HUES64 (cell line): ENCODE results near the gene UBL3.

Experiments used
- H3K27ac ChIP-seq: 2 replicates; pipeline ENCODE4 v1.7.0; 2013; ENCODE audit warnings: low read depth, low read length, inconsistent platforms
- H3K27me3 ChIP-seq: 2 replicates; pipeline ENCODE4 v1.6.1; 2013; ENCODE audit warnings: mild to moderate bottlenecking, low read length; ENCODE audit not compliant: insufficient read depth
- H3K36me3 ChIP-seq: 2 replicates; pipeline ENCODE4 v1.6.1; 2013; ENCODE audit warnings: mild to moderate bottlenecking, low read length; ENCODE audit not compliant: insufficient read depth
- H3K4me1 ChIP-seq: 2 replicates; pipeline ENCODE4 v1.6.1; 2013; ENCODE audit warnings: mild to moderate bottlenecking, low read length, moderate library complexity; ENCODE audit not compliant: insufficient read depth
- H3K4me3 ChIP-seq: 2 replicates; pipeline ENCODE4 v1.5.1; 2013; ENCODE audit warnings: mild to moderate bottlenecking, low read length, moderate library complexity
- H3K9ac ChIP-seq: 2 replicates; pipeline ENCODE4 v1.6.1; 2013; ENCODE audit warnings: mild to moderate bottlenecking, low read depth, low read length
- H3K9me3 ChIP-seq: 2 replicates; pipeline ENCODE4 v1.6.1; 2013; ENCODE audit warnings: low read depth, low read length; ENCODE audit not compliant: insufficient read depth
- WGBS: fragments of 150-250, 120-280 bp; methylation state at CpG from one replicate; pipeline ENCODE4 v1.1.7; 2013; ENCODE audit warnings: missing lambda C conversion rate; 5-methylcytosine and 5-hydroxymethylcytosine counted together

The UBL3 gene

GRCh38 chr13:29754473-29754806 lies 96.0 kb downstream of the UBL3 start:
- 45% methylated on average over 4 of the region's 4 CpGs for WGBS
- H3K4me3 ChIP-seq = no peak overlapping the region
- no peaks in the 10 kb centered on the region for H3K9me3 ChIP-seq
- no peaks in the 10 kb centered on the region for H3K27me3 ChIP-seq
- no peak overlapping the region for H3K9ac ChIP-seq
- peaks cover 9% of the 10 kb centered on the region for H3K4me1 ChIP-seq
- H3K27ac ChIP-seq = no peak overlapping the region
- H3K36me3 ChIP-seq = no peaks in the 10 kb centered on the region

- Histone ChIP-seq H3K27ac (no peak overlapping the region; the same call in 1 of the 2 replicates), H3K4me1 (peaks cover 9% of the 10 kb centered on the region), H3K9ac (no peak overlapping the region), H3K36me3 (no peaks in the 10 kb centered on the region), H3K27me3 (no peaks in the 10 kb centered on the region), H3K4me3 (no peak overlapping the region), H3K9me3 (no peaks in the 10 kb centered on the region)
- 91% methylated on average over 10 of the region's 10 CpGs for WGBS
Observed at GRCh38 chr13:29753618-29754472, 96.6 kb downstream of the UBL3 start.

GRCh38 chr13:29752175-29752574 lies 98.2 kb downstream of the UBL3 start:
- H3K36me3 ChIP-seq = no peaks in the 10 kb centered on the region
- H3K9me3 ChIP-seq = no peaks in the 10 kb centered on the region
- H3K4me1 ChIP-seq = peaks cover 9% of the 10 kb centered on the region
- H3K27ac ChIP-seq = no peak overlapping the region
- no peak overlapping the region for H3K4me3 ChIP-seq
- H3K9ac ChIP-seq = no peak overlapping the region
- WGBS = 95% methylated on average over 4 of the region's 4 CpGs
- H3K27me3 ChIP-seq = no peaks in the 10 kb centered on the region

- WGBS = 90% methylated on average over 5 of the region's 5 CpGs
Observed at GRCh38 chr13:29750183-29750530, 100.3 kb downstream of the UBL3 start.

GRCh38 chr13:29749401-29750182 lies 100.8 kb downstream of the UBL3 start:
- WGBS = 90% methylated on average over 6 of the region's 6 CpGs
- Histone ChIP-seq H3K27ac (no peak overlapping the region), H3K36me3 (no peaks in the 10 kb centered on the region), H3K4me1 (peaks cover 9% of the 10 kb centered on the region), H3K27me3 (no peaks in the 10 kb centered on the region), H3K9me3 (no peaks in the 10 kb centered on the region), H3K9ac (no peak overlapping the region), H3K4me3 (no peak overlapping the region)

More at GRCh38 chr13:29750183-29750530, 100.3 kb downstream of the UBL3 start:
- no peaks in the 10 kb centered on the region for H3K9me3 ChIP-seq
- no peaks in the 10 kb centered on the region for H3K36me3 ChIP-seq
- peaks cover 9% of the 10 kb centered on the region for H3K4me1 ChIP-seq
- H3K27ac ChIP-seq = no peak overlapping the region
- H3K9ac ChIP-seq = no peak overlapping the region
- H3K27me3 ChIP-seq = no peaks in the 10 kb centered on the region
- H3K4me3 ChIP-seq = no peak overlapping the region

GRCh38 chr13:29748097-29748496 lies 102.3 kb downstream of the UBL3 start:
- no peaks in the 10 kb centered on the region for H3K9me3 ChIP-seq
- H3K4me1 ChIP-seq = no peaks in the 10 kb centered on the region
- H3K9ac ChIP-seq = no peak overlapping the region
- H3K36me3 ChIP-seq = no peaks in the 10 kb centered on the region
- H3K4me3 ChIP-seq = no peak overlapping the region
- 98% methylated on average over 2 of the region's 3 CpGs for WGBS
- H3K27me3 ChIP-seq = no peaks in the 10 kb centered on the region
- no peak overlapping the region for H3K27ac ChIP-seq

GRCh38 chr13:29746148-29746677 lies 104.2 kb downstream of the UBL3 start:
- WGBS = 92% methylated on average over 6 of the region's 6 CpGs
- no peaks in the 10 kb centered on the region for H3K36me3 ChIP-seq
- no peaks in the 10 kb centered on the region for H3K27me3 ChIP-seq
- no peaks in the 10 kb centered on the region for H3K4me1 ChIP-seq
- H3K9ac ChIP-seq = no peak overlapping the region
- H3K27ac ChIP-seq = no peak overlapping the region
- H3K9me3 ChIP-seq = no peaks in the 10 kb centered on the region
- no peak overlapping the region for H3K4me3 ChIP-seq

- WGBS = 92% methylated on average over 6 of the region's 6 CpGs
- Histone ChIP-seq H3K4me1 (no peaks in the 10 kb centered on the region), H3K9ac (no peak overlapping the region), H3K4me3 (no peak overlapping the region), H3K36me3 (no peaks in the 10 kb centered on the region), H3K27ac (no peak overlapping the region), H3K9me3 (no peaks in the 10 kb centered on the region), H3K27me3 (no peaks in the 10 kb centered on the region)
Observed at GRCh38 chr13:29745704-29746103, 104.7 kb downstream of the UBL3 start.

- Histone ChIP-seq H3K27me3 (no peaks in the 10 kb centered on the region), H3K4me1 (no peaks in the 10 kb centered on the region), H3K27ac (no peak overlapping the region), H3K9me3 (no peaks in the 10 kb centered on the region), H3K36me3 (no peaks in the 10 kb centered on the region), H3K9ac (no peak overlapping the region), H3K4me3 (no peak overlapping the region)
- WGBS = 87% methylated on average over 16 of the region's 16 CpGs
Observed at GRCh38 chr13:29743201-29743786, 107.1 kb downstream of the UBL3 start.

- 94% methylated on average over 3 of the region's 3 CpGs for WGBS
- H3K9me3 ChIP-seq = no peaks in the 10 kb centered on the region
- H3K4me3 ChIP-seq = no peak overlapping the region
- H3K27ac ChIP-seq = no peak overlapping the region
- H3K27me3 ChIP-seq = no peaks in the 10 kb centered on the region
- H3K4me1 ChIP-seq = no peaks in the 10 kb centered on the region
- H3K9ac ChIP-seq = no peak overlapping the region
- no peaks in the 10 kb centered on the region for H3K36me3 ChIP-seq
Observed at GRCh38 chr13:29740961-29741360, 109.5 kb downstream of the UBL3 start.

- Histone ChIP-seq H3K27ac (no peak overlapping the region), H3K9ac (no peak overlapping the region), H3K4me3 (no peak overlapping the region), H3K36me3 (no peaks in the 10 kb centered on the region), H3K27me3 (no peaks in the 10 kb centered on the region), H3K9me3 (no peaks in the 10 kb centered on the region), H3K4me1 (no peaks in the 10 kb centered on the region)
- 97% methylated on average over 5 of the region's 5 CpGs for WGBS
Observed at GRCh38 chr13:29737061-29737460, 113.4 kb downstream of the UBL3 start.
